NCI-H1417 treated with DMSO at 0.1 percent for 48 hours (cell line): ENCODE results near the gene GNA14.
"Not testable (repeated sequence)": the region's sequence is repeated elsewhere in the genome, so short reads cannot be mapped to it uniquely, and the experiment has no call there.

Source experiments
- DNase-seq: peaks from one replicate; lab custom pipeline; 2025; lab: John Stamatoyannopoulos, UW

GNA14 gene

GRCh38 chr9:77588271-77588937, 59.7 kb downstream of the GNA14 start:
- no peak for DNase-seq

DNA sequence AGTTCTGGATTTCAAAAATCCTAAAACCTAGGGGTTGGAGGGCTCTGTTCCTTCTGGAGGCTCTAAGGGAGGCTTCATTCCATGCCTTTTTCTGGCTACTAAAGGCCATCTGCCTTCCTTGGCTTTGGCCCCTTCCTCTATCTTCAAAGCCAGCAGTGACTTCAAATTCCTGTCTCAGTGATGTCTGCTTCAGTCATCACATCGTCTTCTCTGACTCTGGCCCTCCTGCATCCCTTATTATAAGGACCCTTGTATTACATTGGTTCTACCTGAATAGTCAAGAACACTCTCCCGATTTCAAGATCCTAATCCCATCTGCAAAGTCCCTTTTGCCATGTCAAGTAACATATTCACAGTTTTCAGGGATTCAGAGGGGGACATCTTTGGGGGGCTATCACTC, 60.3 kb downstream of the GNA14 start:
- DNase-seq: no peak

GRCh38 chr9:77587042-77587441, 61.1 kb downstream of the GNA14 start:
- DNase-seq: no peak

DNA sequence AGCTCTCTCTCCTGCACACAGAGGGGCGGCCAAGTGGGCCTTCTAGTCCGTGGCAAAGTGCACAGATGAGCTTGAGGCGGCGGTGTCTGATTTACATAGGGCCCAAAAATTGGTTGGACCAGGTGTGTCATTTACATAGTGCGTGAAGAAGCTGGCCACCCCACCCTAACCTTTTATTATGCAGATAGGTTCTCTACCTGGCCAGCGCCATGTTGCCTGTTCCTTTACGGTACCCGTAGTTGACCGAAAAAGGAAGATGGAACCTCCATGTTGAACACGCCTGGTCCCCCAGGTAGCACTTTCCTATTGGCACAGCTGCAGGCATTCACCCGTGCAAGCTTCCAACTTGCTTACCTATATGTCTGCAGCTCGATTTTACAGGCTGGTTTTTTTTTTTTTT, 61.5 kb downstream of the GNA14 start:
- no peak for DNase-seq

GRCh38 chr9:77585335-77585786, 62.8 kb downstream of the GNA14 start:
- DNase-seq: no peak

DNA sequence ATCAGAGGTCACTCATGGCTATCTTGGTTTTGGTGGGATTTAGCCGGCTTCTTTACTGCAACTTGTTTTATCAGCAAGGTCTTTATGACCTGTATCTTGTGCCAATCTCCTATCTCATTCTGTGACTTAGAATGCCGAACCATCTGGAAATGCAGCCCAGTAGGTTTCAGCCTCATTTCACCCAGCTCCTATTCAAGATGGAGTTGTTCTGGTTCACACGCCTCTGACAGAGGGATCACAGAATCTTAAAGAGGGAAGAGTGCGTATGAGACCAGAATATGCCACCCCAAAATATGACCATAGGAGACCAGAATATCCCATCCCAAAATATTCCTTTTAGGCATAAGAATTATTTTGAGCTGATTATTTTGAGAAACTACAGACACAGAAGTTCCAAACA, 63.2 kb downstream of the GNA14 start:
- not testable (repeated sequence) for DNase-seq

- DNase-seq: no peak
Observed at GRCh38 chr9:77582961-77583576, 65.1 kb downstream of the GNA14 start.

GRCh38 chr9:77582525-77582924, 65.6 kb downstream of the GNA14 start:
- no peak for DNase-seq

- DNase-seq: no peak
Observed at GRCh38 chr9:77575785-77576184, 72.3 kb downstream of the GNA14 start.

- no peak for DNase-seq
Observed at GRCh38 chr9:77569335-77569734, 78.8 kb downstream of the GNA14 start.

GRCh38 chr9:77563174-77563573, 84.9 kb downstream of the GNA14 start:
- DNase-seq: no peak

DNA sequence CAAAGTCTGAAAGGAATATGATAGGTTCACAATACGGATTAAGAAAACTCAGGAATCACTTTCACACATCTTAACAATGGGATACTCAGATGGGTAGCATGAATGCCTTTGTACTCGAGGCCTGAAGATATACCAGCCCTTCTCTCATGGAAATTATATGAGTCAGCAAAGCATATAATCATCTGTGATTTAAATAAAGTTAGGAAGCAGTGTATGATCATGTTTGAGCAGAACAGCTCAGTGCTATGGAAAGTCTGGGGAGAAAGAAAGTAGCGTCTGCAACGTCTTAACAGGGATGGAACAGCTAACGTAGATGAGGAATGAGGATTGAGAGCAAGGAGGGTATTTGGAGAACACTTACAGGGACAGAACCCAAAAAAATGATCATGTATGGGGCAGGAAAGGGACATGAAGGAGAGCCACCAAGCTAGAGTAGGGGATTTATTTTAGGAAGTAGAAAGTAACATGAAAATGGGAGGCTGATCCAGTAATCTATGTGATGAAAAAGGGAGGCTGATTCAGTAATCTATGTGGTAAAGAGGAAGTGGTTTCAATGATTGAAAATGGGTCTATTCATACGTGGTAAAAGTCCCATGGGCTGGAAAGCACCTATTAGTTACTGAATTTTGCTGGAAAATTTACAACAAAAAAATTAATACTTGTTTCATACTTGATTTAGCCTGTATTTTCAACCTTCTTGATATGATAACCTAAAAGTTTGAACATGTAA, 85.9 kb downstream of the GNA14 start:
- DNase-seq: no peak

DNA sequence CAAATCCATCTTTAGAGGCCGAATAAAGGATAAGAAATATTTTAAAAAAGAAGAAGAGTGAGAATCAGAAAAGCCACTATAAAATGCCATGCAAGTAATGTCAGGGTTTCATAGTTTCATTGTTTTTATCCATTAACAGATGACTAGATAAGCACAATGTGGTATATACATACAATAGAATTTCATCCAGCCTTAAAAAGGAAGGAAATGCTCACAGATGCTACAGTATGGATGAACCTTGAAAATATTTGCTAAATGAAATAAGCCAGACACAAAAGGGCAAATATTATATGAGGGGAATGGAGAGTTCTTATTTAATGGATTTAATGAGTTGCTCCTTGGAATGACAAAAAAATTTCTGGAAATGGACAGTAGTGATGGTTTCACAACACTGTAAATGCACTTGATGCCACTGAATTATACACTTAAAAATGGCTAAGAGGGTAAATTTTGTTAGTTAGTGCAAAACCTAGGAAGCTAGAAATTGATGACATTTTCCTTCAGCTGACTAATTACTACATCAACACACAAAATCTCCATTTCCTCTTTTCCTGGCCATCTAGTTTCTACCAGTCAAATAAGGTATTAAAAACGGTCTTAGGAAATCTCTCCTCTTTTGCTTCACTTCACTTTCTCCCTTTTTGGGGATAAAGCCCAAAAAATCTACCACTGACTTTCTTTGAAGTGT, 86.6 kb downstream of the GNA14 start:
- no peak for DNase-seq

GRCh38 chr9:77556396-77556795, 91.7 kb downstream of the GNA14 start:
- no peak for DNase-seq

DNA sequence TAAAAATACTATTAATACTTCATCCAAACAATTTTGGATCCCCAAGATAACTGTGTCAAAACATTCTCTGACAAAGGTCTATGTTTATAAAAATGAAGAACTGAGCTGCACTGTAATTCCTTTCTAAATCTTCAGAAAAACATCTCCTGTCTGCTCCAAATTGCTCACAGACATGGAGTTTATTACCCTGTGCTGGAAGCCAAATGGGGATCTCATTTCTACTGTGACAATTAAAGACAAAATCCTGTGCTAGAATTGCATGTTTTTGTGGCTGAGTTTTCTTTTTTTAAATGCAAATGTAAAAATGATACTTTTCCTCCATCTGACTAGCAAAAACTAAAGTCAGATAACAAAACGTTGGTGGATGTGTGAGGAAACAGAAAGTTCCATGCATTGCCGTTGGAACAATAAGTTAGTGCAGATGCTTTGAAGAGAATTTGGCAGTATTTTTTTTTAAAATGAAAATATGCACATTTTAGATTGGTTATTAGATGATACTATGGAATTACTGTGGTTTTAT, 93.5 kb downstream of the GNA14 start:
- DNase-seq: no peak

DNA sequence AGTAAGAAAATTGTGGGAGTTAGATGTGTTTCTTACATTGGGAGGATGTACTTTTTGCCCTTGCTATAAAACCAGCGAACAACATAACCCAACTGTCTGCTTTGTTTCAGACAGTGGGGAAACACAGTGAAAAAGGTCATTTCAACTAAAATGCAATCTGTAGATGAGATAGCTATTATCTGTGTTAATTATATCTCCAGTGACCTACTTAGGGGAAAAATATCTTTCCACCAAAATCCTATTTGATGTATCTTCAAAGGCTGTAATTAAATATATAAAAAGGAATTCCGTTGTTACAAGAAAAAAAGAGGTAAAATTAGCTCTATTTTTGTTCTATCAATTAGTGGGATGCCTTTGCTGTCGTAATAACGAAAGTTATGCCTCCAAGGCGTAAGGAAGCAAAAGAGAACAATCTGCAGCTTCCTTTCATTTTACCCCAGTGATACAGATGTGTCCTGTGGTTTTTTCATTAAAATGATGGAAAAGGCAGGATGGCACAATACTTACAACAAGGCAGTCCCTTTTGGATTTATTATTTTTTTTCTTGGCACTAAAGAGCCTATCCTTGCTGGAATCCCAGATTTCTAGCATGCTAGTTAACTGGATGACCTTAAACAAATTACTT, 100.9 kb downstream of the GNA14 start:
- no peak for DNase-seq

DNA sequence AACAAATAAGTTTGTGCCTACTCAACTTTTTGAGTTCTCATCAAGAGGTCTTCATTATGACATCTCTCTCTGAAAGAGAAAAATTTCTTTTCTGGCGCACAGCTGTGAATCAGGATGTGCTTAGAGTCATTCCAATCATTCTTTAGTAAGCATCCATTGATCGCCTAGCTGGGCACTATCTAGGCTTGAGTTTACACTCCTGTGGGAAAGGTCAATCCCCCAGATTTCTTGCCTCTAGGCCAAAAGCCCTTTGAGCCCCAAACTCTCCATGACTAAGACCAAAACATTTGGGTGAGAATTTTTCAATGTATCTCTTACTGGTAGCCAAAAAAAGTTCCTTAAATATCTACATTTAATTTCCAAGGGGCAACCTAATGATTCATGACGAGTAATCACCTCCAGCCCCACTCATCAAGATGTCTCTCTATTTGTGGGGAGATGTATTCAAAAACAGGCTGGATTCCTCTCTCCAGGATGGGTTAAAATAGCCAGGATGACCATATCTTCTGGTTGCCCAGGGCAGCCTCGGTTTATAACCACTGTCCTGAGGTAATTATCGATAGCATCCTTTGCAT, 101.7 kb downstream of the GNA14 start:
- no peak for DNase-seq

GRCh38 chr9:77544546-77544945, 103.6 kb downstream of the GNA14 start:
- no peak for DNase-seq

DNA sequence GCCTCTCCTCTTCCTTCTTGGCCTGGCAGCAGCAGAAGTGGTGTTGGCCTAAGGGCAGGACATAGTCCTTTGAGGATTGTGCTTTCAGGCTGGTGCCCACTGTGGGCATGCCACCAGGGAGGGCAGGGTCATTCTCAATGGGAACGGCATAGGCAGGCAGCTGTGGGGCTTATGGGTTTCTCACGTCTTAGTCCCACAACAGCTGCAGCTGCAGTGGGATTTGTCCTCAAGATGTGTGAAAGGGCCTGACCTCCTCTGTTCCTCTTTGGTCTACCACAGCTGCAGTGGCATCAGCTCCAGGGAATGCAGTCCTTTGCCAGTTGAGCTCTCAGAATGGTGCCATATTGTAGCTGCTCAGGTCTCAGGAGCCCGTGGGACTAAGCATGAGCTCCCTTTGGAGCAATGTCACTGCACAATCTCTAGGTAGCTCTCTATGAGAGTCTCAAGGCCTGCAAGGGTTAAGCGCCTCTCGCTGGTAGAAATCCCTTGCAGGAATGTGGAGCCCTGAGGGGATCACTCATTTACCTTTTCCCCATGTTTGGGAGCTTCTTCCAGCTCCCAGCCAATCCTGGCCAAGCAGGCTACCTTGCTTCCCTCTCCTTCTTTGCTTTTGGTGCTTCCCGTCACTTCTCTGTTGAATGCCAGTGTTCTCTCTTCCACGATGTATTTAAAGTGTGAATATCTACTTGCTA, 104.8 kb downstream of the GNA14 start:
- no peak for DNase-seq

GRCh38 chr9:77541600-77541999, 106.5 kb downstream of the GNA14 start:
- no peak for DNase-seq

GRCh38 chr9:77541055-77541454, 107.1 kb downstream of the GNA14 start:
- DNase-seq: no peak
